ENCODE results near the gene PARN. TPM values are rescaled to one million over a fixed set of nuclear protein-coding genes. Genes with fewer than 3 reads are reported as not detected.

PARN gene
- total and polyA plus RNA-seq, 2 of the 4 experiments (the other 2 are of a cell fraction): 24.6 to 25.1 TPM

DNA sequence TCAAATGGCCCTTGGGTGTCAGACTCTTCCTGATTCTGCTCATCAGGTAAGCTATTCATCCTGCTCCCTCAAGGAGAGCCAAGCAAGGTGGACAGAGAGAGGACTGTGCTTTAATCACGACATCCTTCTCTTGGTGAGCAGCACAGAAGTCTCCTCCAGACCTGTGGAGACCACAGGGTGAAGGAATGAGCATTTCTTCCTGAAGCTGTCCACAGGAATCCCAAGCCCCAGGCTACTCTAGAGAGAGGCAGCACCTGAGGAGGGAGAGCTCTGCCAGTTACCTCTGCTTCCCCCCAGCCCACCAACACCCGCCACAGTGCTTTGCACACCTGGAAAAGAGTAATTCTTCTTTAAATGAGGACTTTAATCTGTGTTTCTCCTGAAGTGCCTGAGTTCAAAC, 100.0 kb downstream of the PARN start:
- Histone ChIP-seq H3K9me1 (ENCODE audit: insufficient read depth, low read length) (peaks cover 6% of the 10 kb centered on the region), H3K4me1 (ENCODE audit: control insufficient read depth, insufficient read depth, low read length) (peaks cover 8% of the 10 kb centered on the region), H3K23ac (ENCODE audit: low read depth, low read length) (no peak overlapping the region), H3K9me3 (ENCODE audit: control insufficient read depth, insufficient read depth, low read length) (no peaks in the 10 kb centered on the region), H3K4me2 (ENCODE audit: low read depth, low read length) (no peak overlapping the region), H4K91ac (ENCODE audit: insufficient read depth, low read depth, low read length) (no peak overlapping the region), H2BK120ac (ENCODE audit: low read depth, low read length) (no peak overlapping the region), H2BK5ac (ENCODE audit: low read depth, low read length, poor library complexity, severe bottlenecking) (no peak overlapping the region), H2AFZ (replicated peaks; ENCODE audit: low read length, poor library complexity) (no peak overlapping the region), H3K27me3 (ENCODE audit: control insufficient read depth, insufficient read depth, low read length) (no peaks in the 10 kb centered on the region), H3K14ac (replicated peaks; ENCODE audit: low read depth, low read length) (no peak overlapping the region), H4K20me1 (ENCODE audit: insufficient read depth, low read length) (no peaks in the 10 kb centered on the region), H3K27ac (ENCODE audit: insufficient read depth, low read length) (no peak overlapping the region), H3K36me3 (ENCODE audit: control insufficient read depth, insufficient read depth, low read length) (no peaks in the 10 kb centered on the region), H3K79me1 (ENCODE audit: low read depth in 1 of 2, low read length in 2 of 2) (peaks cover 4% of the 10 kb centered on the region in 2 experiments; a peak in 2 of 4 replicates), H3K18ac (ENCODE audit: low read depth, low read length) (no peak overlapping the region), H2BK15ac (ENCODE audit: low read depth, low read length) (no peak overlapping the region), H3K56ac (ENCODE audit: extremely low read depth, insufficient read depth, low read length) (no peak overlapping the region), H3K4me3 (ENCODE audit: insufficient read depth, low read depth, low read length) (no peak overlapping the region), H2AK5ac (ENCODE audit: low read depth, low read length) (no peak overlapping the region), H3K9ac (ENCODE audit: low read depth, low read length) (no peak overlapping the region), H4K8ac (ENCODE audit: low read depth in 2 of 2, low read length in 2 of 2) (no peak overlapping the region), H2AK9ac (replicated peaks; ENCODE audit: low read depth, low read length, poor library complexity) (no peak overlapping the region), H4K5ac (ENCODE audit: low read depth, low read length) (no peak overlapping the region), H3K4ac (ENCODE audit: low read depth, low read length) (no peak overlapping the region), H2BK20ac (ENCODE audit: low read depth, low read length) (no peak overlapping the region)
- intact Hi-C loops (cut with micrococcal nuclease) (no loop called here), dilution Hi-C loops (cut with HindIII; ENCODE audit: low sequenced_read_pairs, unreplicated experiment) (no loop called here), in situ Hi-C loops (cut with MboI; ENCODE audit: low sequenced_read_pairs) (no loop called here)
- WGBS, 2 experiments (ENCODE audit: extremely low coverage in 2 of 2, insufficient read length in 1 of 2): no CpG with 5 or more reads among the region's 2 CpGs
- POLR2A ChIA-PET (ENCODE audit: unreplicated experiment): no interaction called here
- no peak for TF ChIP-seq MXI1 (IDR thresholded peaks at IDR 0.05; ENCODE audit: borderline replicate concordance, low read depth, low read length)
- TF ChIP-seq, protein P1, sequence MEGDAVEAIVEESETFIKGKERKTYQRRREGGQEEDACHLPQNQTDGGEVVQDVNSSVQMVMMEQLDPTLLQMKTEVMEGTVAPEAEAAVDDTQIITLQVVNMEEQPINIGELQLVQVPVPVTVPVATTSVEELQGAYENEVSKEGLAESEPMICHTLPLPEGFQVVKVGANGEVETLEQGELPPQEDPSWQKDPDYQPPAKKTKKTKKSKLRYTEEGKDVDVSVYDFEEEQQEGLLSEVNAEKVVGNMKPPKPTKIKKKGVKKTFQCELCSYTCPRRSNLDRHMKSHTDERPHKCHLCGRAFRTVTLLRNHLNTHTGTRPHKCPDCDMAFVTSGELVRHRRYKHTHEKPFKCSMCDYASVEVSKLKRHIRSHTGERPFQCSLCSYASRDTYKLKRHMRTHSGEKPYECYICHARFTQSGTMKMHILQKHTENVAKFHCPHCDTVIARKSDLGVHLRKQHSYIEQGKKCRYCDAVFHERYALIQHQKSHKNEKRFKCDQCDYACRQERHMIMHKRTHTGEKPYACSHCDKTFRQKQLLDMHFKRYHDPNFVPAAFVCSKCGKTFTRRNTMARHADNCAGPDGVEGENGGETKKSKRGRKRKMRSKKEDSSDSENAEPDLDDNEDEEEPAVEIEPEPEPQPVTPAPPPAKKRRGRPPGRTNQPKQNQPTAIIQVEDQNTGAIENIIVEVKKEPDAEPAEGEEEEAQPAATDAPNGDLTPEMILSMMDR (conservative IDR thresholded peaks at IDR 0.05; ENCODE audit: low read depth, low read length): no peak
- no peak for TF ChIP-seq FOS (IDR thresholded peaks at IDR 0.05; ENCODE audit: low read depth, low read length)
- TF ChIP-seq, protein P2, sequence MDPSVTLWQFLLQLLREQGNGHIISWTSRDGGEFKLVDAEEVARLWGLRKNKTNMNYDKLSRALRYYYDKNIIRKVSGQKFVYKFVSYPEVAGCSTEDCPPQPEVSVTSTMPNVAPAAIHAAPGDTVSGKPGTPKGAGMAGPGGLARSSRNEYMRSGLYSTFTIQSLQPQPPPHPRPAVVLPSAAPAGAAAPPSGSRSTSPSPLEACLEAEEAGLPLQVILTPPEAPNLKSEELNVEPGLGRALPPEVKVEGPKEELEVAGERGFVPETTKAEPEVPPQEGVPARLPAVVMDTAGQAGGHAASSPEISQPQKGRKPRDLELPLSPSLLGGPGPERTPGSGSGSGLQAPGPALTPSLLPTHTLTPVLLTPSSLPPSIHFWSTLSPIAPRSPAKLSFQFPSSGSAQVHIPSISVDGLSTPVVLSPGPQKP (IDR thresholded peaks at IDR 0.05; ENCODE audit: borderline replicate concordance, low read depth, low read length): no peak
- no peak for TF ChIP-seq SMC3 (IDR thresholded peaks at IDR 0.05; ENCODE audit: low read depth, low read length)
- no peak for TF ChIP-seq MAZ (IDR thresholded peaks at IDR 0.05; ENCODE audit: borderline replicate concordance, low read depth, low read length)
- TF ChIP-seq BHLHE40 (IDR thresholded peaks at IDR 0.05; ENCODE audit: low read depth, low read length): no peak
- TF ChIP-seq, protein P3, sequence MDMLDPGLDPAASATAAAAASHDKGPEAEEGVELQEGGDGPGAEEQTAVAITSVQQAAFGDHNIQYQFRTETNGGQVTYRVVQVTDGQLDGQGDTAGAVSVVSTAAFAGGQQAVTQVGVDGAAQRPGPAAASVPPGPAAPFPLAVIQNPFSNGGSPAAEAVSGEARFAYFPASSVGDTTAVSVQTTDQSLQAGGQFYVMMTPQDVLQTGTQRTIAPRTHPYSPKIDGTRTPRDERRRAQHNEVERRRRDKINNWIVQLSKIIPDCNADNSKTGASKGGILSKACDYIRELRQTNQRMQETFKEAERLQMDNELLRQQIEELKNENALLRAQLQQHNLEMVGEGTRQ (IDR thresholded peaks at IDR 0.05; ENCODE audit: low read depth, low read length): no peak
- TF ChIP-seq CHD1 (IDR thresholded peaks at IDR 0.05; ENCODE audit: low read depth, low read length): no peak
- TF ChIP-seq RFX5 (IDR thresholded peaks at IDR 0.05; ENCODE audit: low read depth, low read length): no peak
- no peak for TF ChIP-seq MAFK (IDR thresholded peaks at IDR 0.05; ENCODE audit: low read depth, low read length)
- TF ChIP-seq POLR2A (IDR thresholded peaks at IDR 0.05; ENCODE audit: low read depth, low read length): no peak
- TF ChIP-seq RCOR1 (IDR thresholded peaks at IDR 0.05; ENCODE audit: insufficient replicate concordance, low read length): no peak
- TF ChIP-seq CEBPB (IDR thresholded peaks at IDR 0.05; ENCODE audit: low read depth, low read length): no peak
- no peak for TF ChIP-seq NFE2L2 (IDR thresholded peaks at IDR 0.05; ENCODE audit: low read depth, low read length)
- TF ChIP-seq RAD21 (IDR thresholded peaks at IDR 0.05; ENCODE audit: low read length): no peak
- DNase-seq (no peak), ATAC-seq (ENCODE audit: low read depth) (no peak)
- CTCF ChIA-PET: no interaction called here
- BruUV-seq (replicated peaks): no TSS peak
